Ishikawa (cell line): ENCODE measurements around the gene ZNF107.

Source experiments
- CEBPB ChIP-seq: IDR thresholded peaks from 2 replicates; pipeline ENCODE4 v1.6.1; 2012
- CREB1 ChIP-seq: IDR thresholded peaks from 2 replicates; pipeline ENCODE4 v1.6.1; 2012; ENCODE audit warnings: low read depth
- EGR1 ChIP-seq: IDR thresholded peaks from 2 replicates; pipeline ENCODE4 v1.6.1; 2012
- EP300 ChIP-seq: IDR thresholded peaks from 2 replicates; pipeline ENCODE4 v1.6.1; 2012; ENCODE audit warnings: borderline replicate concordance
- FOXM1 ChIP-seq: IDR thresholded peaks from 2 replicates; pipeline ENCODE4 v1.6.1; 2012; ENCODE audit warnings: low read depth, borderline replicate concordance
- MAX ChIP-seq: IDR thresholded peaks from 2 replicates; pipeline ENCODE4 v1.6.1; 2012
- NFIC ChIP-seq: IDR thresholded peaks from 2 replicates; pipeline ENCODE4 v1.6.1; 2012
- RAD21 ChIP-seq: IDR thresholded peaks from 2 replicates; pipeline ENCODE4 v1.6.1; 2012; ENCODE audit warnings: low read depth
- REST ChIP-seq: IDR thresholded peaks from 2 replicates; pipeline ENCODE4 v1.6.1; 2012; ENCODE audit warnings: low read depth, mild to moderate bottlenecking
- TAF1 ChIP-seq: IDR thresholded peaks from 2 replicates; pipeline ENCODE4 v1.6.1; 2012; ENCODE audit warnings: low read depth, mild to moderate bottlenecking
- TCF12 ChIP-seq: IDR thresholded peaks from 2 replicates; pipeline ENCODE4 v1.6.1; 2012; ENCODE audit warnings: low read depth
- TEAD4 ChIP-seq: IDR thresholded peaks from 2 replicates; pipeline ENCODE4 v1.6.1; 2012
- USF1 ChIP-seq: IDR thresholded peaks from 2 replicates; pipeline ENCODE4 v1.6.1; 2012
- YY1 ChIP-seq: IDR thresholded peaks from 2 replicates; pipeline ENCODE4 v1.6.1; 2012; ENCODE audit warnings: low read depth
- ZBTB7A ChIP-seq: IDR thresholded peaks from 2 replicates; pipeline ENCODE4 v1.6.1; 2012; ENCODE audit warnings: low read depth

Gene ZNF107

GRCh38 chr7:64706625-64707292 lies 40.8 kb downstream of the ZNF107 start:
- TF ChIP-seq RAD21 = no peak
- no peak for TF ChIP-seq TEAD4
- TF ChIP-seq TAF1 = no peak
- no peak for TF ChIP-seq CEBPB
- TF ChIP-seq EGR1 = no peak
- TF ChIP-seq NFIC = no peak
- no peak for TF ChIP-seq YY1
- no peak for TF ChIP-seq MAX
- TF ChIP-seq CREB1 = no peak
- TF ChIP-seq TCF12 = no peak
- no peak for TF ChIP-seq FOXM1
- no peak for TF ChIP-seq REST
- no peak for TF ChIP-seq USF1
- no peak for TF ChIP-seq EP300
- TF ChIP-seq ZBTB7A = no peak

DNA sequence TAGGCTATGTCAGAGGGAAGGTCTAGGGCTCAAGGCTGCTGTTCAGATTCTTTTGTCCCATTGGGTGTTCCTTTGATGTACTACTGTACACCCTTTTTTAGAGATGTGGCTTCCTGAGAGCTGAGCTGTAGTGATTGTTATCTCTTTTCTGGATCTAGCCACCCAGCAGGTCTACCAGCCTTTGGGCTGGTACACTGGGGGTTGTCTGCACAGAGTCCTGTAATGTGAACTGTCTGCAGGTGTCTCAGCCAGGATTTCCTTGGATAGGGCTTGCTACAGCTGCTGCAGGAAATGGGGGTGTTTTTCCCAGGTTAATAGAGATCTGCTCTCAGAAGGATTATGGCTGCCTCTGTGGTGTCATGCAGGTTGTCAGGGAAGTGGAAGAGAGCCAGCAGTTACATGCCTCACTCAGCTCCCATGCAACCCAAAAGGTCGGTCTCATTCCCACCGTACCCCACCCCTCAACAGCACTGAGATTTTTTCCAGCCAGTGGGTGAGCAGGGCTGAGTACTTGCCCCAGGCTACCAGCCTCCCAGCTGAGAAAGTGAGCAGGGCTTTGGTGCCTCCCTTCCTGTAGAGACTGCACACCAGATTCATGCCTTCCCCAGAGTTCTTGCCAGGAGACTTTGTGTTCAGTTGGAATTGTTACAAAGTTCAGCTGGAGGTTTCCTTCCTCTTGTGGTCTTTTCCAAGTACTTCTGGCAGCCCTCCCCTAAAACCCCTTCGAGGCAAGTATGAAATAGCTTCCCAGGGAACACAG lies 63.3 kb downstream of the ZNF107 start:
- no peak for TF ChIP-seq MAX
- no peak for TF ChIP-seq YY1

GRCh38 chr7:64733550-64734240 lies 67.8 kb downstream of the ZNF107 start:
- TF ChIP-seq CREB1 (no peak), YY1 (no peak), ZBTB7A (no peak), TCF12 (no peak), RAD21 (no peak), TEAD4 (no peak)

DNA sequence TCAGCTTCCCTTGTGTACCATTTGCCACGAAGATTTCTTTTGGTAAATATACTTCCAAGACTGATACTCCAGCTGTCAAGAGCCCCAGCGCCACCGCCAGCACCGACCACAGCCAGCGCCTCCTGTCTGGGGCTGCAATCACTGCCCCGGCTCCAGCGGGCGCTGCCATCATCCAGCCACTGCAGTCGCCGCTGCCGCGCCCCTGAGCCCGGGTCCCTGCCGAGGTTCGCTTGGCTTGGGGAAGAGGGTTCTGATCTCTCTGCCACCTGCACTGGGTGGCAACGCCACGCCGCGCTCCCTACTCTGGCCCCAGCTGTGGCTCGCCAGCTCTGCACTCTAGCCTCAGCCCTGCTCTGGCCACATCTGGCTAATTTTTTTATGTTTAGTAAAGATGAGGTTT lies 70.6 kb downstream of the ZNF107 start:
- TF ChIP-seq RAD21 (no peak), REST (no peak), EGR1 (no peak), NFIC (no peak), TCF12 (no peak), TAF1 (no peak), CREB1 (no peak), USF1 (no peak), CEBPB (no peak), TEAD4 (no peak), EP300 (no peak), FOXM1 (no peak), YY1 (no peak), ZBTB7A (no peak), MAX (no peak)

GRCh38 chr7:64744680-64745079 lies 78.7 kb downstream of the ZNF107 start:
- no peak for TF ChIP-seq REST
- TF ChIP-seq YY1 = no peak
- TF ChIP-seq EP300 = no peak
- TF ChIP-seq TAF1 = no peak
- no peak for TF ChIP-seq EGR1
- TF ChIP-seq TEAD4 = no peak
- TF ChIP-seq NFIC = no peak
- TF ChIP-seq CREB1 = no peak
- no peak for TF ChIP-seq CEBPB
